Nephron progenitor cell (in vitro differentiated cells): ENCODE measurements around the gene LPP.

Source experiments
- DNase-seq: peaks from one replicate; pipeline ENCODE4 v3.0.0; 2021
- H3K27ac Mint-ChIP-seq: 2 replicates; pipeline ENCODE4 v1.8.0; 2021; ENCODE audit warnings: mild to moderate bottlenecking, moderate library complexity, mixed read lengths
- H3K27me3 Mint-ChIP-seq: 2 replicates; pipeline ENCODE4 v1.8.0; 2021; ENCODE audit warnings: mild to moderate bottlenecking, low read depth, mixed read lengths; ENCODE audit not compliant: poor library complexity
- H3K36me3 Mint-ChIP-seq: 2 replicates; pipeline ENCODE4 v1.8.0; 2021; ENCODE audit warnings: low read depth, mixed read lengths
- H3K4me1 Mint-ChIP-seq: 2 replicates; pipeline ENCODE4 v1.8.0; 2021; ENCODE audit warnings: mixed read lengths
- H3K4me3 Mint-ChIP-seq: 2 replicates; pipeline ENCODE4 v1.8.0; 2021; ENCODE audit warnings: mild to moderate bottlenecking, moderate library complexity, mixed read lengths
- H3K9me3 Mint-ChIP-seq: 2 replicates; pipeline ENCODE4 v1.8.0; 2021; ENCODE audit warnings: mild to moderate bottlenecking, moderate library complexity, mixed read lengths
- CTCF ChIP-seq: fragments of 200-600 bp; sonication (generic); IDR thresholded peaks from 2 replicates; pipeline ENCODE4 v1.5.0; 2021; ENCODE audit warnings: antibody characterized with exemption

LPP gene

GRCh38 chr3:188544012-188544411 lies 390.1 kb downstream of the LPP start:
- Mint-ChIP-seq H3K27me3 (no peaks in the 10 kb centered on the region), H3K4me3 (no peak overlapping the region), H3K27ac (no peak overlapping the region), H3K9me3 (no peaks in the 10 kb centered on the region), H3K36me3 (peaks cover 5% of the 10 kb centered on the region), H3K4me1 (peaks cover 20% of the 10 kb centered on the region)
- no peak for DNase-seq
- TF ChIP-seq CTCF = no peak

- Mint-ChIP-seq H3K4me3 (no peak overlapping the region), H3K9me3 (no peaks in the 10 kb centered on the region), H3K27me3 (no peaks in the 10 kb centered on the region), H3K27ac (no peak overlapping the region), H3K4me1 (peaks cover 15% of the 10 kb centered on the region), H3K36me3 (peaks cover 5% of the 10 kb centered on the region)
- TF ChIP-seq CTCF = no peak
- DNase-seq = no peak
Measured at GRCh38 chr3:188546835-188547670, 393.1 kb downstream of the LPP start.

- no peaks in the 10 kb centered on the region for H3K9me3 Mint-ChIP-seq
- H3K4me3 Mint-ChIP-seq = no peak overlapping the region
- no peak for TF ChIP-seq CTCF
- no peak overlapping the region for H3K27ac Mint-ChIP-seq
- H3K27me3 Mint-ChIP-seq = no peaks in the 10 kb centered on the region
- DNase-seq = no peak
- no peaks in the 10 kb centered on the region for H3K36me3 Mint-ChIP-seq
- H3K4me1 Mint-ChIP-seq = no peaks in the 10 kb centered on the region
Measured at GRCh38 chr3:188553569-188553968, 399.6 kb downstream of the LPP start.

- H3K27me3 Mint-ChIP-seq = no peaks in the 10 kb centered on the region
- H3K36me3 Mint-ChIP-seq = no peaks in the 10 kb centered on the region
- no peak for TF ChIP-seq CTCF
Measured at GRCh38 chr3:188554404-188554803, 400.4 kb downstream of the LPP start.

GRCh38 chr3:188557235-188557634 lies 403.3 kb downstream of the LPP start:
- no peak for TF ChIP-seq CTCF
- no peak overlapping the region for H3K27ac Mint-ChIP-seq
- no peaks in the 10 kb centered on the region for H3K4me1 Mint-ChIP-seq
- H3K9me3 Mint-ChIP-seq = no peaks in the 10 kb centered on the region
- H3K4me3 Mint-ChIP-seq = no peak overlapping the region
- no peak for DNase-seq
- H3K27me3 Mint-ChIP-seq = no peaks in the 10 kb centered on the region
- no peaks in the 10 kb centered on the region for H3K36me3 Mint-ChIP-seq

More at GRCh38 chr3:188554404-188554803, 400.4 kb downstream of the LPP start:
- Mint-ChIP-seq H3K27ac (no peak overlapping the region), H3K9me3 (no peaks in the 10 kb centered on the region), H3K4me3 (no peak overlapping the region), H3K4me1 (no peaks in the 10 kb centered on the region)
- no peak for DNase-seq
